Measurements from ENCODE around the gene OPHN1.
"Not testable (repeated sequence)": the region's sequence is repeated elsewhere in the genome, so short reads cannot be mapped to it uniquely, and the experiment has no call there.

OPHN1 gene

DNA sequence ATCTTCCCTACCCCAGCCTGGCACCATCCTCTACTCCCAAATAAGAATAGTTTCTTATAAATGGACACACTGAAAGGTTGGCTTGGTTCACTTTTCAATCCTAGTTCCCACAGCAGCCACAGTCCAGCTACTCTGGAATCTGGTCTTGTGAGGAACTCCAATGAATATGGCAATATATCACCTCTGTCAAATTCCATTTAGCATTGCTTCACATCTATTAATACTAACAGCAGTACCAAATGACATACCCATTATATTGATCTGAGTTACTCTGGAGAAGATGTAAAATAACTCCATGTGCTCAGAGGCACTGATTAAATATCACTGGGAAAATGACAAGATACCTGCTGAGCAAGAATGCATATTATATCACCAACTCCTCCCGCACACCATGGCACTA lies 8.6 kb downstream of the OPHN1 start:
- no peak overlapping the region for H3K4me3 ChIP-seq (ENCODE audit: low read depth, low read length)

DNA sequence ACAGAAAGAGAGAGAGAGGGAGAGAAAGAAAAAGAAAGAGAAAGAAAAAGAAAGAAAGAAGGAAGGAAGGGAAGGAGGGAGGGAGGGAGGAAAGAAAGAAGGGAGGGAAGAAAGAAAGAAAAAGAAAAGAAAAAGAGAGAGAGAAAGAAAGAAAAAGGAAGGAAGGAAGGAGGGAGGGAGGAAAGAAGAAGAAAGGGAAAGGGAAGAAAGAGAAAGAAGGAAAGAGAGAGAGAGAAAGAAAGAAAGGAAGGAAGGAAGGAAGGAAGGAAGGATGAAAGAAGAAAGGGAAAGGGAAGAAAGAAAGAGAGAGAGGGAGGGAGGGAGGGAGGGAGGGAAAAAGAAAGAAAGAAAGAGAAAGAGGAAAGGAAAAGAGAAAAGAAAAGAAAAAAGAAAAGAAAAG lies 10.8 kb downstream of the OPHN1 start:
- H3K4me3 ChIP-seq (ENCODE audit: low read depth, low read length), result no peak overlapping the region

DNA sequence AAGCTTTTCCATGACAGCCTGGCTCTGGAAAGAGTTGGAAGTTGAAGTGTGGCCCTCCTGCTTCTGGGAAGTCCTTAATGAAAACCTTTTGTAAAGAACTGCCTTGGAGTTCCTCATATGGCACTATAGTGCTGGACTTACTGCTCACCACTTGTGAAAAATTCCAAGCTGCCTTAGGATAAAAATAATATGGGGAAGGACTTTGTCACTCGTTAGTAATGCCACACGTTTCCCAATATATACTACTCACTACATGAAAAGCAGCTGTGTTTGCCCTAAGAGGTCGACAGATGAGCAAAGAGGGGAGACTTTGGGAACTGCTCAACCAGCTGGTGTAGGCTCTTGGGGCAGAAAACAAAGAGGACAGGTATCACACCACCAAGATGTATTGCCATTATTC lies 11.7 kb downstream of the OPHN1 start:
- no peak overlapping the region for H3K4me3 ChIP-seq (ENCODE audit: low read depth, low read length)

- H3K4me3 ChIP-seq (ENCODE audit: low read depth, low read length), result no peak overlapping the region
Observed at GRCh38 chrX:68420559-68420958, 12.7 kb downstream of the OPHN1 start.

- no peak overlapping the region for H3K4me3 ChIP-seq (ENCODE audit: low read depth, low read length)
Observed at GRCh38 chrX:68419975-68420374, 13.3 kb downstream of the OPHN1 start.

DNA sequence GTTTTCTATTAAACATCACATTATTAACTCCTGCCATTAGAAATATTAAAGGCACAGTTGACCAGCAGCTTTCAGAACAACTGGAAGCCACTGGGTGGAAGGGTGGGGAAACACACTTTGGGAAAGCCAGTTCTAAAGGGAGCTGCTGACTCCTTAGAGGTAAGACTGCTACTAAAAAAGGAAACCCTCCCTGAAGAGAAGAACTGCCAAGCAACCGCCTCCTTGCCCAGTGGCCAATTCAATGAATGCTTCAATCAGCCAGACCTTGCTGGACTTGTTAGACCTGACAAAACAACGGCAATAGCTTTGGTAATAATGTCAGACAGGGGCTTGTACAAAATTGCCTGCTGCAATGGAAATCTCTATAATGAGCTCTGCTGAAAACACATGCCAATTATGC lies 15.6 kb downstream of the OPHN1 start:
- no peak overlapping the region for H3K4me3 ChIP-seq (ENCODE audit: low read depth, low read length)

DNA sequence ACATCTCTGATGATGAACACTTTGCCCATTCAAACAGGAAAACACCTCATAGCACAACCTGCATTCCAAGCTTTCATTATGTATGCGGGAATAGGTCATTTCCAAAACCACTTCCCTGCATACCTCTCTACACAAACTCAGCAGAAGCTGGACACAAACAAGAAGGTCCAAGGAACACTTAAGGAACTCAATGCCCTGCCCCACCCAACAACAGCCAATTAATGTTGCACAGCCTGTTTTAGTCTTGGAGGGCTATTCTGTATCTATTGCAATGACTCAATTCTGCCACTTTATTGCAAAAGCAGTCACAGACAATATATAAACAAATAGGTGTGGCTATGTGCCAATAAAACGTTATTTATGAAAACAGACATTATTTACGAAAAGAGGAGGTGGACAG lies 16.7 kb downstream of the OPHN1 start:
- H3K4me3 ChIP-seq (ENCODE audit: low read depth, low read length), result no peak overlapping the region

DNA sequence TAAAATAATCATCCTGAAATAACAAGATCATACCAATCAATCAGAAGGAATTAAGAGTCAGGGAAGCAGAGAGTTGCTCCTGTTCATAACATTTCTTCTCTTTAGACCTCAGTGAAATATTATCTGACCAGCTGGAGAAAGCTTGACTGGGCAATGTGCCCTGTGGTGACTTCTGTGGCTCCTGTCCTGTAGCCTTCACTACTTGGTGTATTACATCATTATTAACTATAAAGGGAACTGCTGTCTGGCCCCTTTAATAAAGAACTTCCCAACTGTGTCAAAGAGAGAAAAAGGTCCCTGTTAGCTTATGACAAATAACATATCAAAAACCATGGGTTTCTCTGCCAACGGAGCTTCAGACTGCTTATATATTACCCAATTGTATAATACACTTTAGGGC lies 18.0 kb downstream of the OPHN1 start:
- H3K4me3 ChIP-seq (ENCODE audit: low read depth, low read length), result no peak overlapping the region

DNA sequence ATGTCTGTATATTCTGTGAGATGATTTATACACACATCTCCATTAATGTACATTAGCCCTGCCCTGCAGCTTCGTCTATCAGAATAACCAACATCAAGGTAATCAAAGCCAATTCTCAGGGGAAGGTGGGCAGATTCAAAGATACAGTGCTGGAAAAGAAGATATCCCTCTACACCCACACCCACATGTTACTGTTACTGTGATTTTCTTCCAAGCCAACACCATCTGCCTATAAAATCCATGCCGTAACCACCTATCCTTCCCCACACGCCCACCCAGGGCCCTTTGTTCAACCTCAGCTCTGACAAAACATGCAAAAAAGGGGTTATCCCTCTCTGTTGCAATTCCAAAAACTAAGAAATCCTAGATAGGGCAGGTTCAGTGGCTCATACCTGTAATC lies 20.0 kb downstream of the OPHN1 start:
- H3K4me3 ChIP-seq (ENCODE audit: low read depth, low read length), result no peak overlapping the region

DNA sequence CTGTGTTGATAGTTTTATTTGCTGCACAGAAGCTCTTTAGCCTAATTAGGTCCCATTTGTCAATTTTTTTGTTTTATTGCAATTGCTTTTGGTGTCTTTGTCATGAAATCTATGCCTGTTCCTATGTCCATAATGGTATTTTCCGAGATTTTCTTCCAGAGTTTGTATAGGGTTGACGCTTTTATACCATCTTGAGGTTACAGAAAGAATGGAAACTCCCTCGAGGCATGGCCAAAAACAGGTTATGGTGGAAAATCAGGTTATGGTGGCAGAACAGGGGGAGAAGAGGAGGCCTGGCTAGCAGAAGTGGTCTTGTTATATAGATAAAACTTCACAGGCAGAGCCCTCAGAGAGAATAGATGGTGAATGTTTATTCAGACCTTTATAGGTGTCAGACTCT lies 21.6 kb downstream of the OPHN1 start:
- H3K4me3 ChIP-seq (ENCODE audit: low read depth, low read length), result no peak overlapping the region

DNA sequence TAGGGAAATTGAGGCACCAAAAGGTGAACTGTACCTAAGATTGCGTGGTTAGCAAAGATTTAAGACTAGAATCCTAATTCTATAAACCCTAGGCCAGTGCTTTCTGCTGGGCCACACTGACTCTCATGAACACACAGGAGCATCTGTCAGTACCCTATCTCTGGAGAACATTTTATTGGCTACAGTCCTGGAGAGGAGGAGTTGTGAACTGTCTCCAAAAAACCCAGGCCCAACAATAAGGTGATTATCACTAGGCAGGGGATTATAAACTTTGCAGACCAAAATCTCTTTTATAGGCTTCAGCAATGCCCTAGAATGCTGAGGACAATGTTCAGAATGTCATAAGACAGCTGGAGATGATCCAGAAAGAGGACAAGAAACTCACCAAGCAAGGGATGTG lies 24.1 kb downstream of the OPHN1 start:
- H3K4me3 ChIP-seq (ENCODE audit: low read depth, low read length), result no peak overlapping the region

- H3K4me3 ChIP-seq (ENCODE audit: low read depth, low read length), result no peak overlapping the region
Observed at GRCh38 chrX:68403522-68403921, 29.8 kb downstream of the OPHN1 start.

DNA sequence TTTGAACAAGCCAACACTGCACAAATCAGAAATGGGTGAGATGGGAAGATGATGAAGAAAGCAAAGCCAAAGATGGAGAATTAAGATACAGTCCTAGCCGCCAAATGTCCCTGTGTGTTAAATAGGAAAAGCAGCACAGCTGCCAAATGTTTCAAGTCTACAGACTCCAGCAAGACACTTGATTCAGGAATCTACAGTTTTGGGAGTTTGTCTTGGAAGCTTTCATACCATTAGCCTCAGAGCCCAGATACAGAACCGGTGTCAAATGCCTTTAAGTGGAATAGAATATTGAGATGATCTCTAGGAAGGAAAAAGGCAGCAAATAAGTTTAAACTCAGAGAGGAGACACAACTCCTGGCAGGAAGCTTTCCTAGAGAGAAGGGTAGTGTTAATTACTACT lies 30.3 kb downstream of the OPHN1 start:
- no peak overlapping the region for H3K4me3 ChIP-seq (ENCODE audit: low read depth, low read length)

- no peak overlapping the region for H3K4me3 ChIP-seq (ENCODE audit: low read depth, low read length)
Observed at GRCh38 chrX:68402094-68402493, 31.2 kb downstream of the OPHN1 start.

DNA sequence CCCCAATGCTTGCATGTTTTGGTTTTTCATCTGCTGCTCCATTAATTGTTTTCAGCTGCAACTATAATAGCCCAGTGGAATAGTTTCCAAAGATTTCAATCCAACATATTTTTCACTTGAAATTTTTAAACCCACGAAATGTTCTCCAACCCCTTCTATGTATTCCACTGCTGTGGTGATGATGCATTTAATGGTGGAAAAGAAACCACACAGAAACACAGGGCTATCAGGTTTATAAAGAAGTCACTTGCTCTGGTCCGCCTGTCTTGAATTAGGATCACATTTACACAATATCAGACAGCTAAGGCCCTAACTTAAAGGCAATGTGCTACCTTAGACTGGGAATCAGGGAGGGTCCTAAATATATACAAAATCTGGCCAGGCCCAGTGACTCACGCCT lies 35.0 kb downstream of the OPHN1 start:
- H3K4me3 ChIP-seq (ENCODE audit: low read depth, low read length), result no peak overlapping the region

DNA sequence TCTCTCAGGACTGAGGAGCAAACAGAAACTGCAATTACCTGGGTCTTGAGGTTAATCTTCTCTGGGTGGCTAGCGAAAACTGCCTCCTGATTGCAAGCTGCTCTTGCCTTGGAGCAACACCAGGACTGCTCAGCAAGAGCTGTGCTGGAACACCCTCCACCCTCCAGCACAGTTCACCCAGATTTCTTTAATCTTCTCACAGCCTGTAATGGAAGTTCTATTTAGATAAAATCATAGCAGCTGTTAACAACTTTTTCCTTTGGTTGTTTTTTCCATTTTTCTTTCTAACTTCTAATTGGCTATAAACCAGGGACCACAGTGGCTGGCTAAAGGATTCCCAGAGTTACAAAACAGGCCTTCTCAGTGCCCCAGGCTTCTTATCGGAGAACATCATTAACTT lies 36.3 kb downstream of the OPHN1 start:
- no peak overlapping the region for H3K4me3 ChIP-seq (ENCODE audit: low read depth, low read length)

- not testable (repeated sequence) for H3K4me3 ChIP-seq (ENCODE audit: low read depth, low read length)
Observed at GRCh38 chrX:68389419-68389960, 43.8 kb downstream of the OPHN1 start.

GRCh38 chrX:68387776-68388175 lies 45.5 kb downstream of the OPHN1 start:
- H3K4me3 ChIP-seq (ENCODE audit: low read depth, low read length), result no peak overlapping the region

- H3K4me3 ChIP-seq (ENCODE audit: low read depth, low read length), result no peak overlapping the region
Observed at GRCh38 chrX:68383540-68383939, 49.8 kb downstream of the OPHN1 start.

- H3K4me3 ChIP-seq (ENCODE audit: low read depth, low read length), result not testable (repeated sequence)
Observed at GRCh38 chrX:68377579-68377978, 55.7 kb downstream of the OPHN1 start.

DNA sequence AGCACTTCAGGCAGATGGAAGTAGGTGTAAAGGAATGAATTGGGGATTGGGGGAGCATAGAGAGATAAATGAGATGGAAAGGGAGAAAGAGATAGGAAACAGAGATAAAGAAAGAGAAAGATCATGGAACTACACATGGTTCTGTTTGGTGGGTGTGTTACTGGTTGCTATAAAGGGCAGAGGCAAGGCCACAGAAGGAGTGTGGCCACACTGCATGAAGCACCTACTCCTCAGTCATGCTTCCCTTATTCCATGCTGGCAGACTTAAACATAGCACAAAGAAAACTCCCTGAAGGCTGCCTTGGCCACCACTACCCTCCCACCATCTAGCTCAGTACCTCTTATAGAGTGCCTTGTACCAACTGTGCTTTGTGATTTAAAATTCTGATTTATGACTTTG lies 56.9 kb downstream of the OPHN1 start:
- H3K4me3 ChIP-seq (ENCODE audit: low read depth, low read length), result no peak overlapping the region

GRCh38 chrX:68375803-68376202 lies 57.5 kb downstream of the OPHN1 start:
- H3K4me3 ChIP-seq (ENCODE audit: low read depth, low read length), result no peak overlapping the region

DNA sequence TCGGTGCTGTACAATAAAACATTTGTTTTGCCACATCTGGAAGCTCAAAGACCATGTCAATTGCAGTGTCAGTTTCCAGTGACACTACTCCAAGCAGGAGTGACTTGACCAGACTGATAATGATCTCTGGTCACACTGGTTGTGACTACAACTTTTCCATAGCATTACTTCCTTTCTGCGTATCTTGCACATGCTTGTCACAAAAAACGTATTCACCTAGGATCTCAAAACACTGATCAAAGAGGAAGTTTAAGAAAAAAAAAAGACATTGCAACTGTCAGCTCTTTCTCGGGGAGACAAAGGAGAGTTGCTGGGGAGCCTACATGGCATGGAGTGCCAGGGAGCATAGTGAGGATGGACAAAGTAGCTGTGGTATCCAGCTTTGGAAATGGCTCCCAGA lies 60.6 kb downstream of the OPHN1 start:
- no peak overlapping the region for H3K4me3 ChIP-seq (ENCODE audit: low read depth, low read length)

- no peak overlapping the region for H3K4me3 ChIP-seq (ENCODE audit: low read depth, low read length)
Observed at GRCh38 chrX:68369559-68369958, 63.7 kb downstream of the OPHN1 start.

All from iPS-11a (cell line).